SU-DHL-6 (cell line): ENCODE measurements around the gene TENM4.

ENCODE experiments used
- EZH2phosphoT487 ChIP-seq: fragments of 200-600 bp; sonication (generic), shearing (Covaris generic); conservative IDR thresholded peaks from 2 replicates; pipeline ENCODE4 v1.6.1; 2018; ENCODE audit warnings: mild to moderate bottlenecking, antibody characterized with exemption, low read length, moderate library complexity, mixed read lengths
- TF ChIP-seq, protein P1 (sequence below): fragments of 200-600 bp; sonication (generic); IDR thresholded peaks from one replicate; pipeline ENCODE4 v1.5.1; 2017; ENCODE audit warnings: antibody characterized with exemption, mild to moderate bottlenecking, low read length, moderate library complexity; ENCODE audit not compliant: insufficient read depth, poor library complexity, severe bottlenecking

GRCh38 chr11:79314906-79315689, 125.7 kb downstream of the TENM4 start:
- TF ChIP-seq, protein P1, sequence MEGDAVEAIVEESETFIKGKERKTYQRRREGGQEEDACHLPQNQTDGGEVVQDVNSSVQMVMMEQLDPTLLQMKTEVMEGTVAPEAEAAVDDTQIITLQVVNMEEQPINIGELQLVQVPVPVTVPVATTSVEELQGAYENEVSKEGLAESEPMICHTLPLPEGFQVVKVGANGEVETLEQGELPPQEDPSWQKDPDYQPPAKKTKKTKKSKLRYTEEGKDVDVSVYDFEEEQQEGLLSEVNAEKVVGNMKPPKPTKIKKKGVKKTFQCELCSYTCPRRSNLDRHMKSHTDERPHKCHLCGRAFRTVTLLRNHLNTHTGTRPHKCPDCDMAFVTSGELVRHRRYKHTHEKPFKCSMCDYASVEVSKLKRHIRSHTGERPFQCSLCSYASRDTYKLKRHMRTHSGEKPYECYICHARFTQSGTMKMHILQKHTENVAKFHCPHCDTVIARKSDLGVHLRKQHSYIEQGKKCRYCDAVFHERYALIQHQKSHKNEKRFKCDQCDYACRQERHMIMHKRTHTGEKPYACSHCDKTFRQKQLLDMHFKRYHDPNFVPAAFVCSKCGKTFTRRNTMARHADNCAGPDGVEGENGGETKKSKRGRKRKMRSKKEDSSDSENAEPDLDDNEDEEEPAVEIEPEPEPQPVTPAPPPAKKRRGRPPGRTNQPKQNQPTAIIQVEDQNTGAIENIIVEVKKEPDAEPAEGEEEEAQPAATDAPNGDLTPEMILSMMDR, result no peak
- TF ChIP-seq EZH2phosphoT487, result no peak
